Stomach (tissue), 4 donors: ENCODE data around the gene SLC22A1.

Experiments used
- CTCF ChIP-seq, 7 experiments: fragments of 450-650 bp in 4 of 7; fragments of 200-600 bp in 3 of 7; sonication (generic) in 3 of 7; IDR thresholded peaks; one replicate each; pipeline ENCODE4 v1.5.1; 2016 to 2019; ENCODE audit warnings: antibody characterized with exemption in 7 of 7, control low read depth in 2 of 7, mild to moderate bottlenecking in 1 of 7
- EP300 ChIP-seq: sonication (generic); formaldehyde crosslinking; IDR thresholded peaks from one replicate; pipeline ENCODE4 v1.6.1; 2017; ENCODE audit warnings: antibody characterized with exemption
- POLR2A ChIP-seq, 4 donors: fragments of 450-650 bp; IDR thresholded peaks; one replicate each; pipeline ENCODE4 v1.6.1; 2016; ENCODE audit warnings: antibody characterized with exemption in 4 of 4, control low read depth in 2 of 4, mild to moderate bottlenecking in 1 of 4, moderate library complexity in 1 of 4

DNA sequence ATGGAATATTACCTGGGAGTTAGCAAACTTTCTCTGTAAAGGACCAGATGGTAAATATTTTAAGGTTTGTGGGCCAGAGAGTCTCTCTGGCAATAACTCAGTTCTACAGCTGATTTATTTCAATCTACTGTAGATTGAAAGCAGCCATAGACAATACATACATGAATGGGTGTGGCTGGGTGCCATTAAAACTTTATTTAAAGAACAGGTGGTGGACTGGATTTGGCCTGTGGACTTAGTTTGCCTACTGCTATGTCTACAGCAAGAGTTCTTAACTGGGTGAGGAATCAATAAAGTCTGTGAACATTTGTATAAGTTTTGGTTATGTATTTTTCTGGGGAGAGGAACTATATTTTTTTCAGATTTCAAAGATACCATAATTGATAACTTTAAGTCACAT is 81.9 kb downstream of the SLC22A1 start:
- no peak for TF ChIP-seq CTCF (IDR thresholded peaks at IDR 0.05)
- no peak for TF ChIP-seq POLR2A (IDR thresholded peaks at IDR 0.05)
- no peak for TF ChIP-seq EP300
